ENCODE results near the gene ACSF3. TPM values are rescaled to one million over a fixed set of nuclear protein-coding genes. Genes with fewer than 3 reads are reported as not detected.

ACSF3 gene
- total RNA-seq, 1 experiment from 2014 or later = 74.5 TPM

DNA sequence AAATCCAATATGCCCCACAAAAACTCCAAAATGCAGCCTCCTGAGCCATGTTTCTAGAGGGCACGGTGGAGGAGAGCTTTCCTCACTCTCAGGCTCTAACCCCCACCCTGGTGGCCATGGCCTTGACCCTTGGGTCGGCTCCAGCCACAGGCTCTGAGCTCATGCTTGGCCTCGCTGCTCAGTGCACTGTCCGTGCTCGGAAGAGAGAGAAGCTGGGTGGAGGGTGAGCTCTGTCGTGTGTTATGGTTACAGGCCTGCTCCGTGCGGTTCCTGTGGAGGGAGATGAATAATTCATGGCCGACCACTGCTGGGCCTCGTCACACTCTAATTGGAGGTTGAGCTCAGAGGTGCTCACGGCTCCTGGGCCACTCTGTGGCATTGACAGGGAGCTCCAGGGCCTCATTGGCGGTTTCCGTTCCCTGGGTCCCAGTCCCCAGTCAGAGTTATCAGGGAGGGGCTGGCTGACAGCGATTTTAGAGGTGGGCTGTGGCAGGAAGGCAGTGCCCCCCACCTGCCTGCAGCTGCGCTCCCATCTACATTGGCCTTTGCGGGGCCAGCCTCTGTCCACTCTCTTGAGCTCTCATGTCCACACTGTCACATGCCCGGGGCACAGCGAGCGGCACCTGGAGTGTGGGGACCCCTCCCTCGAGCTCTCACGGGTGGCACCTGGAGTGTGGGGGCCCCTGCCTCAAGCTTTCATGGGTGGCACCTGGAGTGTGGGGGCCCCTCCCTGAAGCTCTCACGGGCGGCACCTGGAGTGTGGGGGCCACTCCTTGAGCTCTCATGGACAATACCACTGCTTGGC lies 24.9 kb downstream of the ACSF3 start:
- DNase-seq (ENCODE audit: low read depth, low spot score) (no peak), ATAC-seq (no peak)
- RAD21 ChIA-PET (ENCODE audit: low non-redundant PET in 1 of 2, low total read pairs in 2 of 2, uncharacterized antibody in 2 of 2, unreplicated experiment in 2 of 2) = no interaction called here
- CTCF ChIA-PET = no interaction called here
- no peak for TF ChIP-seq EGR1 (IDR thresholded peaks at IDR 0.05; ENCODE audit: low read depth)
- no peak for TF ChIP-seq TCF7L2 (IDR thresholded peaks at IDR 0.05; ENCODE audit: borderline replicate concordance, extremely low read depth, insufficient read depth, insufficient read length)
- no peak for TF ChIP-seq CEBPB (IDR thresholded peaks at IDR 0.05; ENCODE audit: low read depth)
- Histone ChIP-seq H2AFZ (ENCODE audit: low read depth, low read length, poor library complexity, severe bottlenecking) (no peak overlapping the region), H3K4me2 (ENCODE audit: low read length) (no peak overlapping the region), H3K27ac (ENCODE audit: low read depth, low read length) (no peak overlapping the region), H3K79me2 (ENCODE audit: insufficient read depth, low read length) (no peaks in the 10 kb centered on the region), H3K9ac (ENCODE audit: low read length) (no peak overlapping the region), H3K36me3 (ENCODE audit: control insufficient read depth in 1 of 2, insufficient read depth in 2 of 2, low read length in 2 of 2) (peaks cover 22 to 26% of the 10 kb centered on the region in 2 experiments; a peak in 3 of 4 replicates), H3K9me2 (ENCODE audit: insufficient read depth) (no peaks in the 10 kb centered on the region), H4K20me1 (ENCODE audit: insufficient read depth) (no peaks in the 10 kb centered on the region), H3K4me1 (ENCODE audit: control insufficient read depth in 1 of 2, insufficient read depth in 2 of 2, low read length in 2 of 2) (no peaks in the 10 kb centered on the region), H3K4me3 (replicated peaks in 1 of 2; ENCODE audit: low read depth in 1 of 2, low read length in 2 of 2) (no peak overlapping the region), H3K27me3 (ENCODE audit: insufficient read depth, low read length) (no peaks in the 10 kb centered on the region), H3K9me3 (ENCODE audit: control insufficient read depth in 1 of 2, insufficient read depth in 1 of 2, low read depth in 1 of 2, low read length in 2 of 2) (no peaks in the 10 kb centered on the region)
- POLR2A ChIA-PET = no interaction called here
- intact Hi-C loops (cut with micrococcal nuclease) = no loop called here
- BruUV-seq (replicated peaks) = no TSS peak

- H4K20me1 ChIP-seq (ENCODE audit: insufficient read depth) = no peaks in the 10 kb centered on the region
- H2AFZ ChIP-seq (ENCODE audit: low read depth, low read length, poor library complexity, severe bottlenecking) = no peak overlapping the region
- H3K36me3 ChIP-seq (ENCODE audit: control insufficient read depth in 1 of 2, insufficient read depth in 2 of 2, low read length in 2 of 2) = peaks cover 21 to 22% of the 10 kb centered on the region in 2 experiments; a peak in 3 of 4 replicates
- H3K4me1 ChIP-seq (ENCODE audit: control insufficient read depth in 1 of 2, insufficient read depth in 2 of 2, low read length in 2 of 2) = no peaks in the 10 kb centered on the region
- no peaks in the 10 kb centered on the region for H3K27me3 ChIP-seq (ENCODE audit: insufficient read depth, low read length)
- intact Hi-C loops (cut with micrococcal nuclease) = no loop called here
- TF ChIP-seq CTCF (IDR thresholded peaks at IDR 0.05 in 2 of 3, conservative IDR thresholded peaks at IDR 0.05 in 1 of 3; ENCODE audit: borderline replicate concordance in 1 of 3, insufficient read depth in 1 of 3, low read depth in 2 of 3, low read length in 2 of 3) = no peak
- no peak for TF ChIP-seq TCF7L2 (IDR thresholded peaks at IDR 0.05; ENCODE audit: borderline replicate concordance, extremely low read depth, insufficient read depth, insufficient read length)
- TF ChIP-seq SRF (IDR thresholded peaks at IDR 0.05; ENCODE audit: low read depth) = no peak
- no peak for TF ChIP-seq POLR2AphosphoS5 (IDR thresholded peaks at IDR 0.05; ENCODE audit: low read depth, low read length)
- TF ChIP-seq SP1 (IDR thresholded peaks at IDR 0.05; ENCODE audit: low read depth) = no peak
- no peak for TF ChIP-seq RAD21 (IDR thresholded peaks at IDR 0.05; ENCODE audit: low read depth)
- TF ChIP-seq EGR1 (IDR thresholded peaks at IDR 0.05; ENCODE audit: low read depth) = no peak
- no peak for TF ChIP-seq JUND (IDR thresholded peaks at IDR 0.05)
- TF ChIP-seq ZNF274 (IDR thresholded peaks at IDR 0.05; ENCODE audit: low read depth, low read length) = no peak
- H3K4me3 ChIP-seq (replicated peaks in 1 of 2; ENCODE audit: low read depth in 1 of 2, low read length in 2 of 2) = no peak overlapping the region
- BruUV-seq (replicated peaks) = no TSS peak
- ChIA-PET RAD21 (ENCODE audit: low non-redundant PET in 1 of 2, low total read pairs in 2 of 2, uncharacterized antibody in 2 of 2, unreplicated experiment in 2 of 2) (no interaction called here), POLR2A (no interaction called here), CTCF (no interaction called here)
- DNase-seq (ENCODE audit: low read depth, low spot score) (no peak), ATAC-seq (no peak)
- no peaks in the 10 kb centered on the region for H3K9me2 ChIP-seq (ENCODE audit: insufficient read depth)
- no peak overlapping the region for H3K27ac ChIP-seq (ENCODE audit: low read depth, low read length)
- H3K9ac ChIP-seq (ENCODE audit: low read length) = no peak overlapping the region
- H3K4me2 ChIP-seq (ENCODE audit: low read length) = no peak overlapping the region
- no peaks in the 10 kb centered on the region for H3K9me3 ChIP-seq (ENCODE audit: control insufficient read depth in 1 of 2, insufficient read depth in 1 of 2, low read depth in 1 of 2, low read length in 2 of 2)
- H3K79me2 ChIP-seq (ENCODE audit: insufficient read depth, low read length) = no peaks in the 10 kb centered on the region
Measured at GRCh38 chr16:89119166-89119621, 25.5 kb downstream of the ACSF3 start.
